ENCODE results near the gene MRC2. TPM values are rescaled to one million over a fixed set of nuclear protein-coding genes. Genes with fewer than 3 reads are reported as not detected.

Gene MRC2
- total and polyA plus RNA-seq, 9 of the 15 experiments (the other 6 are each of a cell fraction or from before 2014, with no cell fraction given) = 0.28 to 11.5 (median 6.6) TPM

- no peak for TF ChIP-seq ARID3B (CRISPR knock-in tag; IDR thresholded peaks at IDR 0.05; ENCODE audit: borderline replicate concordance)
- no TSS peak for BruUV-seq (replicated peaks)
- Histone ChIP-seq H3K4me2 (ENCODE audit: insufficient read depth, low read length) (no peak overlapping the region), H3K27ac (ENCODE audit: extremely low read depth, low read depth, low read length) (no peak overlapping the region), H3K9me1 (ENCODE audit: control insufficient read depth, insufficient read depth, low read length) (no peaks in the 10 kb centered on the region), H3K4me3 (no peak overlapping the region), H3K36me3 (ENCODE audit: control insufficient read depth, insufficient read depth, low read length) (no peaks in the 10 kb centered on the region), H3K4me1 (replicated peaks in 1 of 2; ENCODE audit: control insufficient read depth in 2 of 2, insufficient read depth in 2 of 2, low read length in 2 of 2) (peaks cover 13 to 29% of the 10 kb centered on the region in 2 experiments), H3K27me3 (ENCODE audit: control insufficient read depth in 2 of 2, insufficient read depth in 2 of 2, low read length in 2 of 2) (peaks cover 3 to 19% of the 10 kb centered on the region in 2 experiments; a peak in 2 of 5 replicates), H3K79me2 (ENCODE audit: control insufficient read depth, insufficient read depth, low read length) (no peaks in the 10 kb centered on the region), H3K9ac (ENCODE audit: insufficient read depth in 1 of 2, low read depth in 2 of 2, low read length in 2 of 2) (no peak overlapping the region), H4K20me1 (replicated peaks; ENCODE audit: control insufficient read depth, insufficient read depth, low read length) (0 out of 2 replicates have a peak, but pooled peaks cover 5% of the 10 kb centered on the region), H2AFZ (ENCODE audit: low read depth, low read length) (no peak overlapping the region), H3K9me3 (replicated peaks; ENCODE audit: control insufficient read depth, insufficient read depth, low read depth, low read length) (no peaks in the 10 kb centered on the region)
- in situ Hi-C loops (cut with MboI) (no loop called here), intact Hi-C loops (cut with micrococcal nuclease) (no loop called here)
- DNase-seq (ENCODE audit: extremely low read depth in 1 of 4, low spot score in 3 of 4) = no peak
- ATAC-seq = no peak
- ChIA-PET POLR2A (interaction anchor here (0.6 kb wide), 1 partner anchor 33 kb away, joined by 3 read pairs; no protein-coding TSS in a partner anchor), CTCF (ENCODE audit: low intra/inter-chr PET ratio) (no interaction called here)
- FAIRE-seq = no peak
- 52% methylated on average over 6 of the region's 6 CpGs for WGBS (ENCODE audit: insufficient coverage, low coverage, missing lambda C conversion rate)
Observed at GRCh38 chr17:62650587-62650986, 23.1 kb downstream of the MRC2 start.

GRCh38 chr17:62652251-62653001 is 25.0 kb downstream of the MRC2 start:
- intact Hi-C loops (cut with micrococcal nuclease) (no loop called here), in situ Hi-C loops (cut with MboI) (no loop called here)
- no TSS peak for BruUV-seq (replicated peaks)
- H3K79me2 ChIP-seq (ENCODE audit: control insufficient read depth, insufficient read depth, low read length) = no peaks in the 10 kb centered on the region
- H3K27me3 ChIP-seq (ENCODE audit: control insufficient read depth in 2 of 2, insufficient read depth in 2 of 2, low read length in 2 of 2) = peaks cover 3 to 29% of the 10 kb centered on the region in 2 experiments; a peak in 2 of 5 replicates
- H2AFZ ChIP-seq (ENCODE audit: low read depth, low read length) = peak overlapping the region; percentile 72
- H4K20me1 ChIP-seq (replicated peaks; ENCODE audit: control insufficient read depth, insufficient read depth, low read length) = 0 out of 2 replicates have a peak, but pooled peaks cover 5% of the 10 kb centered on the region
- H3K4me1 ChIP-seq (replicated peaks in 1 of 2; ENCODE audit: control insufficient read depth in 2 of 2, insufficient read depth in 2 of 2, low read length in 2 of 2) = peaks cover 13 to 29% of the 10 kb centered on the region in 2 experiments
- no peak overlapping the region for H3K4me2 ChIP-seq (ENCODE audit: insufficient read depth, low read length)
- ChIA-PET POLR2A (interaction anchor here (0.6 kb wide), 1 partner anchor 16 kb away, joined by 4 read pairs; no protein-coding TSS in a partner anchor), CTCF (ENCODE audit: low intra/inter-chr PET ratio) (no interaction called here)
- WGBS (ENCODE audit: insufficient coverage, low coverage, missing lambda C conversion rate) = 76% methylated on average over 40 of the region's 57 CpGs
- FAIRE-seq (no peak), DNase-seq (ENCODE audit: extremely low read depth in 1 of 4, low spot score in 3 of 4) (no peak), ATAC-seq (no peak)
- H3K36me3 ChIP-seq (ENCODE audit: control insufficient read depth, insufficient read depth, low read length) = no peaks in the 10 kb centered on the region
- no peaks in the 10 kb centered on the region for H3K9me3 ChIP-seq (replicated peaks; ENCODE audit: control insufficient read depth, insufficient read depth, low read depth, low read length)
- H3K27ac ChIP-seq (ENCODE audit: extremely low read depth, low read depth, low read length) = no peak overlapping the region
- peak overlapping the region in 1 of 2 experiments; percentile 15; a peak in 2 of 4 replicates for H3K9ac ChIP-seq (ENCODE audit: insufficient read depth in 1 of 2, low read depth in 2 of 2, low read length in 2 of 2)
- no peaks in the 10 kb centered on the region for H3K9me1 ChIP-seq (ENCODE audit: control insufficient read depth, insufficient read depth, low read length)
- H3K4me3 ChIP-seq = peak overlapping the region; percentile 19; the same call in 1 of the 2 replicates
- peak; percentile 19; the same call in 1 of the 2 replicates for TF ChIP-seq EGR1 (conservative IDR thresholded peaks at IDR 0.05)
- no peak for TF ChIP-seq NR3C1 (CRISPR knock-in tag; IDR thresholded peaks at IDR 0.05)
- 0 out of 2 replicates have a peak, but pooled peaks have one; percentile 31 for TF ChIP-seq ZBTB33 (CRISPR knock-in tag; IDR thresholded peaks at IDR 0.05)
- TF ChIP-seq ZBTB11 (CRISPR knock-in tag; IDR thresholded peaks at IDR 0.05) = peak in 1 of 3 experiments; percentile 54; a peak in 1 of 6 replicates

All from K562 (cell line).